ENCODE results near the gene SYNDIG1.

Gene SYNDIG1

GRCh38 chr20:24676353-24676977 is 207.0 kb downstream of the SYNDIG1 start:
- no peak overlapping the region for H3K27ac Mint-ChIP-seq
- no peaks in the 10 kb centered on the region for H3K9me3 Mint-ChIP-seq
- no peak for ATAC-seq (replicated peaks)
- H3K4me3 Mint-ChIP-seq, result no peak overlapping the region
- H3K27me3 Mint-ChIP-seq, result peaks cover 10 to 12% of the 10 kb centered on the region in 2 donors
- no peaks in the 10 kb centered on the region for H3K4me1 Mint-ChIP-seq (ENCODE audit: low read depth in 2 of 2)
- H3K36me3 Mint-ChIP-seq (ENCODE audit: insufficient read depth), result no peaks in the 10 kb centered on the region
- DNase-seq, result no peak

- ATAC-seq (replicated peaks), result no peak
- no peak overlapping the region for H3K27ac Mint-ChIP-seq
- no peak overlapping the region for H3K4me3 Mint-ChIP-seq
- no peaks in the 10 kb centered on the region for H3K9me3 Mint-ChIP-seq
- no peak for DNase-seq
- H3K27me3 Mint-ChIP-seq, result peaks cover 10 to 14% of the 10 kb centered on the region in 2 donors
- H3K36me3 Mint-ChIP-seq (ENCODE audit: insufficient read depth), result no peaks in the 10 kb centered on the region
- H3K4me1 Mint-ChIP-seq (ENCODE audit: low read depth in 2 of 2), result no peaks in the 10 kb centered on the region
Observed at GRCh38 chr20:24676978-24677370, 207.5 kb downstream of the SYNDIG1 start.

GRCh38 chr20:24677626-24678315 is 208.3 kb downstream of the SYNDIG1 start:
- Mint-ChIP-seq H3K36me3 (ENCODE audit: insufficient read depth) (no peaks in the 10 kb centered on the region), H3K27ac (no peak overlapping the region), H3K4me1 (ENCODE audit: low read depth in 2 of 2) (no peaks in the 10 kb centered on the region), H3K4me3 (no peak overlapping the region), H3K9me3 (no peaks in the 10 kb centered on the region), H3K27me3 (peaks cover 10 to 19% of the 10 kb centered on the region in 2 donors)
- ATAC-seq (replicated peaks) (no peak), DNase-seq (no peak)

- ATAC-seq (replicated peaks), result no peak
- Mint-ChIP-seq H3K4me3 (no peak overlapping the region), H3K4me1 (ENCODE audit: low read depth in 2 of 2) (no peaks in the 10 kb centered on the region), H3K9me3 (no peaks in the 10 kb centered on the region), H3K36me3 (ENCODE audit: insufficient read depth) (no peaks in the 10 kb centered on the region), H3K27ac (no peak overlapping the region), H3K27me3 (peaks cover 10 to 20% of the 10 kb centered on the region in 2 donors)
- no peak for DNase-seq
Observed at GRCh38 chr20:24678351-24679106, 209.1 kb downstream of the SYNDIG1 start.

GRCh38 chr20:24679448-24680047 is 210.1 kb downstream of the SYNDIG1 start:
- Mint-ChIP-seq H3K36me3 (ENCODE audit: insufficient read depth) (no peaks in the 10 kb centered on the region), H3K9me3 (no peaks in the 10 kb centered on the region), H3K4me3 (no peak overlapping the region), H3K27ac (no peak overlapping the region), H3K4me1 (ENCODE audit: low read depth in 2 of 2) (peaks cover 0 to under 1% of the 10 kb centered on the region in 2 donors), H3K27me3 (peaks cover 10 to 20% of the 10 kb centered on the region in 2 donors)
- ATAC-seq (replicated peaks) (no peak), DNase-seq (no peak)

- Mint-ChIP-seq H3K27ac (no peak overlapping the region), H3K36me3 (ENCODE audit: insufficient read depth) (no peaks in the 10 kb centered on the region), H3K27me3 (peaks cover 7 to 12% of the 10 kb centered on the region in 2 donors), H3K4me3 (no peak overlapping the region), H3K9me3 (no peaks in the 10 kb centered on the region), H3K4me1 (ENCODE audit: low read depth in 2 of 2) (peaks cover 0 to 1% of the 10 kb centered on the region in 2 donors)
- ATAC-seq (replicated peaks) (no peak), DNase-seq (no peak)
Observed at GRCh38 chr20:24681634-24682495, 212.4 kb downstream of the SYNDIG1 start.

- DNase-seq (no peak), ATAC-seq (replicated peaks) (no peak)
- H3K4me3 Mint-ChIP-seq, result no peak overlapping the region
- no peaks in the 10 kb centered on the region for H3K36me3 Mint-ChIP-seq (ENCODE audit: insufficient read depth)
- peaks cover 0 to 1% of the 10 kb centered on the region in 2 donors for H3K4me1 Mint-ChIP-seq (ENCODE audit: low read depth in 2 of 2)
- no peaks in the 10 kb centered on the region for H3K9me3 Mint-ChIP-seq
- no peak overlapping the region for H3K27ac Mint-ChIP-seq
- peaks cover 7 to 12% of the 10 kb centered on the region in 2 donors for H3K27me3 Mint-ChIP-seq
Observed at GRCh38 chr20:24682496-24682985, 213.1 kb downstream of the SYNDIG1 start.

- Mint-ChIP-seq H3K36me3 (ENCODE audit: insufficient read depth) (no peaks in the 10 kb centered on the region), H3K27ac (no peak overlapping the region), H3K9me3 (no peaks in the 10 kb centered on the region), H3K4me1 (ENCODE audit: low read depth in 2 of 2) (peaks cover 0 to 1% of the 10 kb centered on the region in 2 donors), H3K27me3 (peaks cover 7 to 12% of the 10 kb centered on the region in 2 donors), H3K4me3 (no peak overlapping the region)
- no peak for DNase-seq
- no peak for ATAC-seq (replicated peaks)
Observed at GRCh38 chr20:24683676-24684075, 214.2 kb downstream of the SYNDIG1 start.

- ATAC-seq (replicated peaks) (no peak), DNase-seq (no peak)
- H3K27ac Mint-ChIP-seq, result no peak overlapping the region
- no peaks in the 10 kb centered on the region for H3K36me3 Mint-ChIP-seq (ENCODE audit: insufficient read depth)
- peaks cover 12 to 14% of the 10 kb centered on the region in 2 donors for H3K27me3 Mint-ChIP-seq
- peaks cover 0 to 1% of the 10 kb centered on the region in 2 donors for H3K4me1 Mint-ChIP-seq (ENCODE audit: low read depth in 2 of 2)
- no peak overlapping the region for H3K4me3 Mint-ChIP-seq
- no peaks in the 10 kb centered on the region for H3K9me3 Mint-ChIP-seq
Observed at GRCh38 chr20:24684421-24684871, 215.0 kb downstream of the SYNDIG1 start.

- no peaks in the 10 kb centered on the region for H3K36me3 Mint-ChIP-seq (ENCODE audit: insufficient read depth)
- no peak overlapping the region for H3K27ac Mint-ChIP-seq
- no peaks in the 10 kb centered on the region for H3K9me3 Mint-ChIP-seq
- ATAC-seq (replicated peaks) (no peak), DNase-seq (no peak)
- H3K4me1 Mint-ChIP-seq (ENCODE audit: low read depth in 2 of 2), result peaks cover 0 to 1% of the 10 kb centered on the region in 2 donors
- peaks cover 18 to 19% of the 10 kb centered on the region in 2 donors for H3K27me3 Mint-ChIP-seq
- no peak overlapping the region for H3K4me3 Mint-ChIP-seq
Observed at GRCh38 chr20:24684956-24685691, 215.7 kb downstream of the SYNDIG1 start.

- DNase-seq, result no peak
- peaks cover 18 to 19% of the 10 kb centered on the region in 2 donors for H3K27me3 Mint-ChIP-seq
Observed at GRCh38 chr20:24685736-24686135, 216.3 kb downstream of the SYNDIG1 start.

GRCh38 chr20:24686156-24686555 is 216.7 kb downstream of the SYNDIG1 start:
- ATAC-seq (replicated peaks), result no peak
- Mint-ChIP-seq H3K4me1 (ENCODE audit: low read depth in 2 of 2) (peaks cover 0 to 1% of the 10 kb centered on the region in 2 donors), H3K36me3 (ENCODE audit: insufficient read depth) (no peaks in the 10 kb centered on the region)

More at GRCh38 chr20:24685736-24686135, 216.3 kb downstream of the SYNDIG1 start:
- H3K27ac Mint-ChIP-seq, result no peak overlapping the region
- ATAC-seq (replicated peaks), result no peak
- H3K4me3 Mint-ChIP-seq, result no peak overlapping the region
- no peaks in the 10 kb centered on the region for H3K9me3 Mint-ChIP-seq
- no peaks in the 10 kb centered on the region for H3K36me3 Mint-ChIP-seq (ENCODE audit: insufficient read depth)
- H3K4me1 Mint-ChIP-seq (ENCODE audit: low read depth in 2 of 2), result peaks cover 0 to 1% of the 10 kb centered on the region in 2 donors

More at GRCh38 chr20:24686156-24686555, 216.7 kb downstream of the SYNDIG1 start:
- DNase-seq, result no peak
- Mint-ChIP-seq H3K4me3 (no peak overlapping the region), H3K9me3 (no peaks in the 10 kb centered on the region), H3K27ac (no peak overlapping the region), H3K27me3 (peaks cover 18% of the 10 kb centered on the region in 2 donors)

All from effector memory CD8-positive, alpha-beta T cell (primary cell).